Ascending aorta (tissue), 2 donors: ENCODE results near the gene TP53I13. TPM values are rescaled to one million over a fixed set of nuclear protein-coding genes. Genes with fewer than 3 reads are reported as not detected.

Experiments used
- DNase-seq, 2 donors: peaks; one replicate each; pipeline ENCODE4 v3.0.0-alpha.2; 2019; ENCODE audit warnings: low spot score in 2 of 2
- H3K27ac ChIP-seq, 2 donors: fragments of 200-600 bp; sonication (generic); one replicate each; pipeline ENCODE4 v1.5.1; 2016 to 2017; ENCODE audit warnings: mild to moderate bottlenecking in 1 of 2
- H3K27me3 ChIP-seq: fragments of 200-600 bp; sonication (generic); one replicate; pipeline ENCODE4 v1.5.1; 2017
- H3K36me3 ChIP-seq, 2 donors: fragments of 200-600 bp; sonication (generic); one replicate each; pipeline ENCODE4 v1.5.1; 2016
- H3K4me1 ChIP-seq, 2 donors: fragments of 200-600 bp; sonication (generic); one replicate each; pipeline ENCODE4 v1.5.1; 2016 to 2017; ENCODE audit warnings: mild to moderate bottlenecking in 1 of 2
- H3K4me3 ChIP-seq, 2 donors: fragments of 200-600 bp; sonication (generic); one replicate each; pipeline ENCODE4 v1.5.1; 2016 to 2017; ENCODE audit warnings: mild to moderate bottlenecking in 1 of 2
- H3K9me3 ChIP-seq, 2 donors: fragments of 200-600 bp; sonication (generic); one replicate each; pipeline ENCODE4 v1.5.1; 2016
- intact Hi-C: fragments of 100-400 bp; cut with DNase I; formaldehyde crosslinking; loops from one replicate; pipeline ENCODE4 v1.15.1; 2023
- total RNA-seq: library from RNA; depleted of rRNA; stranded (reverse); fragments of >200 nt; gene quantifications from one replicate; pipeline ENCODE4 v1.1.0, GENCODE V29; 2016
- TF ChIP-seq, protein P1 (sequence below), 3 experiments: fragments of 200-600 bp in 2 of 3; fragments of 450-650 bp in 1 of 3; sonication (generic) in 2 of 3; IDR thresholded peaks; one replicate each; pipeline ENCODE4 v1.5.1; 2016 to 2019; ENCODE audit warnings: antibody characterized with exemption in 3 of 3, mild to moderate bottlenecking in 1 of 3, moderate library complexity in 1 of 3

Gene TP53I13
- total RNA-seq, 1 donor from 2014 or later, result 93.7 TPM

- TF ChIP-seq, protein P1, sequence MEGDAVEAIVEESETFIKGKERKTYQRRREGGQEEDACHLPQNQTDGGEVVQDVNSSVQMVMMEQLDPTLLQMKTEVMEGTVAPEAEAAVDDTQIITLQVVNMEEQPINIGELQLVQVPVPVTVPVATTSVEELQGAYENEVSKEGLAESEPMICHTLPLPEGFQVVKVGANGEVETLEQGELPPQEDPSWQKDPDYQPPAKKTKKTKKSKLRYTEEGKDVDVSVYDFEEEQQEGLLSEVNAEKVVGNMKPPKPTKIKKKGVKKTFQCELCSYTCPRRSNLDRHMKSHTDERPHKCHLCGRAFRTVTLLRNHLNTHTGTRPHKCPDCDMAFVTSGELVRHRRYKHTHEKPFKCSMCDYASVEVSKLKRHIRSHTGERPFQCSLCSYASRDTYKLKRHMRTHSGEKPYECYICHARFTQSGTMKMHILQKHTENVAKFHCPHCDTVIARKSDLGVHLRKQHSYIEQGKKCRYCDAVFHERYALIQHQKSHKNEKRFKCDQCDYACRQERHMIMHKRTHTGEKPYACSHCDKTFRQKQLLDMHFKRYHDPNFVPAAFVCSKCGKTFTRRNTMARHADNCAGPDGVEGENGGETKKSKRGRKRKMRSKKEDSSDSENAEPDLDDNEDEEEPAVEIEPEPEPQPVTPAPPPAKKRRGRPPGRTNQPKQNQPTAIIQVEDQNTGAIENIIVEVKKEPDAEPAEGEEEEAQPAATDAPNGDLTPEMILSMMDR (IDR thresholded peaks at IDR 0.05), result no peak
- Histone ChIP-seq H3K36me3 (peaks cover 22 to 42% of the 10 kb centered on the region in 2 donors), H3K9me3 (no peaks in the 10 kb centered on the region), H3K27me3 (no peaks in the 10 kb centered on the region), H3K4me1 (peaks cover 4 to 11% of the 10 kb centered on the region in 2 donors), H3K27ac (no peak overlapping the region), H3K4me3 (no peak overlapping the region)
- DNase-seq, result peak in 1 of 2 donors; percentile 60
- intact Hi-C loops, result no loop called here
These were observed 13.2 kb downstream of the TP53I13 start for GRCh38 chr17:29581583-29582253.

DNA sequence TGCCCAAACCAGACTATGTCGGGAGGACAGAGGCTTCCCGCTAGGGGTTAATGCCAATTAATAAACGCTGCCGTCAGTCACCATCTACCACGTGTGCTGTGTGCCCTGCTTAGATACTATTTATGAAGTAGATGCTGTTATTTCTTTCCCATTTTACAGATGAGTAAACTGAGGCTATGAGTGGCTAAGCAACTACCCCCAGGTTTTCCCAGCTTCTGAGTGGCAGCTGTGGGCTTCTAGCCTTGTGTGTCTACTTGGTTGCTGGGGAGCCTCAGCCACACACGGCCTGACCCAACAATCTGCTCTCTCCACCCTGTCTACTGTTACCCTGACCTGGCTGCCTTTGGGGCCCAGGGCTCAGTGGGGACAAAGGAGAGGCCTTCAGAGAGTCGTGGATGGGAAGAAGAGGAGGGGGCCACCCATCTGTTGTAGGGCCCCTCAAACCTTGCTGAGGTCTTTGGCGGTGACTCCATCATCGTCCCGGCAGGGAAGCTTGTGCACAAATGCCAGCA is 13.8 kb downstream of the TP53I13 start:
- no peak overlapping the region for H3K4me3 ChIP-seq
- no peaks in the 10 kb centered on the region for H3K27me3 ChIP-seq
- TF ChIP-seq, protein P1 (IDR thresholded peaks at IDR 0.05), result no peak
- DNase-seq, result no peak
- peaks cover 16 to 36% of the 10 kb centered on the region in 2 donors for H3K36me3 ChIP-seq
- H3K4me1 ChIP-seq, result peaks cover 4 to 11% of the 10 kb centered on the region in 2 donors
- intact Hi-C loops, result no loop called here
- H3K9me3 ChIP-seq, result no peaks in the 10 kb centered on the region
- no peak overlapping the region for H3K27ac ChIP-seq

DNA sequence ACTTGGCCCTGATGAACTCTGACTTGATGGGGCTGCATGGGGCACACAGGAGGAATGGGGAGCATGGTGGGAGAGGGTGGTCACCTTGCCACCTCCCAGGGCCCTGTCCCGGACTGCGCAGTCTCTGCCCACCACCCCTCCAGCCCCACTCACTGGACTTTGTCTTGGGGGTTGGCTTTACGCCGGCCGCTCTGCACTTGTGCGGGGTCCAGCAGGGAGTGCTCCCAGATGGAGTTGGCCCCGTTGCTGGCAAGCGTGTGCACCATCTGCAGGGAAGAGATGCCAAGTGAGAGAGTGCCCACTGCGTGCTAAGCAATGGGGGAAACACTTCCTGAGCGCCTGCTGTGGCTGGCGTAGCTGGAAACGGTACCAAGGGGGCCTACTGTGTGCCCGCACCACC is 14.3 kb downstream of the TP53I13 start:
- TF ChIP-seq, protein P1 (IDR thresholded peaks at IDR 0.05), result no peak
- H3K9me3 ChIP-seq, result no peaks in the 10 kb centered on the region
- no peaks in the 10 kb centered on the region for H3K27me3 ChIP-seq
- H3K4me3 ChIP-seq, result no peak overlapping the region
- peaks cover 15 to 32% of the 10 kb centered on the region in 2 donors for H3K36me3 ChIP-seq
- H3K4me1 ChIP-seq, result peaks cover 3 to 10% of the 10 kb centered on the region in 2 donors
- H3K27ac ChIP-seq, result no peak overlapping the region
- no peak for DNase-seq
- intact Hi-C loops, result no loop called here

DNA sequence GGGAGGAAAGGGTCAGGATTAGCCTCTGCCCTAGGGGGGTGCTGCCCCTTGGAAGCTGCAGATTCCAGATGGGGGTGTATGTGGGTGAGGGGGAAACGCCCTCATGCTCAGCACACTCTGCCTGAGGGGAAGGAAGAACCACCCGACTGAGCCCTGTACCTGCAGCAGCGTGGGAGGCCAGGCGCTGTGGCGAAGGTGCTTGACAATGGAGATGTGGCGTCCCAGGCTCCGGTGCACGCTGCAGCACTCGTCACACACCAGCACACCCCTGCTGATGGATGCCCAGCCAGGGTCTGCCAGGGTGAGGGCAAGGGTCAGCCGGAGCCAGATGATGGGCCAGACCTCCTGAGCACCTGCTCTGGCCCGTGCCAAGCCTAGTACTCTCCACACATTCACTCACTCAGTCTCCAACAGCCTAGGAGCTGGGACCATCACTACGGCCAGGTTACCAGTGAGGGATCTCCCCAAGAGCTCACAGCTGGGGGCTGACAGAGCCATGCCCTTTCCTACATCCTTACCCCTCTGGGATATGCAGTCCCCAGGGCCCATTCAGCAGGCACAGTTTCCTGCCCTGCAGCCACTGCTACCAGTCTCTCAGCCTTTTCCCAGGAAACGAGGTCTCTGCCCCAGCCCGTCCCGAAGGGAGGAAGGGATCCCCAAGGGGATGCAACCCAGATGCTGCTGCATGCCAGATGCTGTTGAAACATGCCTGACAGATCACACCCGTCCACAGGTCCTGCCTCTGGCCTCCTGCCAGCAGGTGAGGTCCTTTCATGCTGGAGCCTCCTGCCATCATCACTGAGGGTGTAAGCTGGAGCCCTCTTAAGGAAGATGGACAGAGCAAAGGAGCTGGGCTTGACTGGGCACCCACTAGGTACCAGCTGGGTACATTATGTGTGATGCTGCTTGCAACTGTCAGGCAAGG is 15.1 kb downstream of the TP53I13 start:
- H3K36me3 ChIP-seq, result peaks cover 15 to 27% of the 10 kb centered on the region in 2 donors
- TF ChIP-seq, protein P1 (IDR thresholded peaks at IDR 0.05), result no peak
- no peaks in the 10 kb centered on the region for H3K27me3 ChIP-seq
- no peak overlapping the region for H3K4me3 ChIP-seq
- no peaks in the 10 kb centered on the region for H3K9me3 ChIP-seq
- H3K27ac ChIP-seq, result no peak overlapping the region
- peak in 1 of 2 donors; percentile 61 for DNase-seq
- peaks cover 7 to 18% of the 10 kb centered on the region in 2 donors for H3K4me1 ChIP-seq
- intact Hi-C loops, result no loop called here

- no peak overlapping the region for H3K4me3 ChIP-seq
- H3K9me3 ChIP-seq, result no peaks in the 10 kb centered on the region
- H3K27me3 ChIP-seq, result no peaks in the 10 kb centered on the region
- intact Hi-C loops, result no loop called here
- TF ChIP-seq, protein P1 (IDR thresholded peaks at IDR 0.05), result no peak
- H3K27ac ChIP-seq, result peak overlapping the region in 1 of 2 donors; percentile 61
- no peak for DNase-seq
- peaks cover 7 to 20% of the 10 kb centered on the region in 2 donors for H3K4me1 ChIP-seq
- H3K36me3 ChIP-seq, result peaks cover 13 to 23% of the 10 kb centered on the region in 2 donors
These were observed 16.1 kb downstream of the TP53I13 start for GRCh38 chr17:29584452-29585079.
